ENCODE data around the gene PYDC1.
A peak's percentile ranks its signal among the peaks of the same experiment; 100 is the strongest.
"Not testable (repeated sequence)": the region's sequence is repeated elsewhere in the genome, so short reads cannot be mapped to it uniquely, and the experiment has no call there.

PYDC1 gene

DNA sequence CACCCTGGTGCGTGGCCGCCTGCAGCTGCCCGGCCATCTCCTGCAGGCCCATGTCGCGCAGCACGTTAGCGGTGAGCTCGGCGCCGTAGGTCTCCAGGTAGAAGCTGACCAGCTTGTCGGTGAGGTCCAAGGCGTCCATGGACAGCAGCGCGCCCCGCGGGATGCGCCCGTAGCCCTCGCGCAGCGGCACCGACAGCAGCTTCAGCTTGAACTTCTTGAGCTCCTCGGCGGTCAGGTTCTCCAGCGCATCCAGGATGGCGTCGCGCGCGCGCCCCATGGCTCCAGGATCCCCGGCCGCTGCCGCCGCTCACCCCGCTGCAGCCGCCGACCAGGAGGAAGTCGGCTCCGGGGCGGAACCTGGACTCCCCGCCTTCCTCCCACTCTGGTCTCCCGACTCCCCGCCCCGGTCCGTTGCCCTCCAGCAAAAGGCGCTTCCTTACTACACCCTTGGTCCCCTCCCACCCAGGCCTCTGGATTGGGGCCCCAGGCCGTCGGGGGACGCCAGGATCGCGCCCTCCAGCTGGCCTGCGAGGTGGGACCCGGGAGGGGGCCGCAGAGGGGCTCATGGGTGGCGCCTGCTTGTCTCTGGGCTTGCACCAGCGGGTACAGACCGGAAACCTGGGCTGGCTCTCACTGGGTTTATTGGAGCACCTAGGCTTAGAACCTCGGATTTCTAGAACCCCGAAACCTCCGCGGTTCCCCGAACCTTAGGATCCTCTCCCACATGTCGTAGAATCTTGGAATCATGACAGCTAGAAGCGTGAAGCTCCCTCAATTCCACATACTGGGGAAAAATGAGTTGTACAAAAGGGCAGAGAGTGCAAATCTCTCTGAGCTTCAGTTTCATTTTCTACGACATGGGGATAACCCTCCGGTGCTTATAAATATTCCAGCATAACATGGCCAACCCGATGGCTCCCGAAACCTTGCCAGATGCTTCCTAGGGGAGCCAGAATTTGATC lies 14.2 kb downstream of the PYDC1 start, which contains the start of gene PYCARD:
Gene PYCARD, minus strand, starts transcription at position 347 of the 962 bp plus-strand sequence. Its CDS starts 70 bp downstream, at position 277.
- H3K9me3 ChIP-seq (ENCODE audit: control insufficient read depth, insufficient read depth, low read length), result no peaks in the 10 kb centered on the region
- peaks cover 4% of the 10 kb centered on the region for H3K27me3 ChIP-seq (ENCODE audit: control insufficient read depth, insufficient read depth, low read length)
- H3K4me1 ChIP-seq (ENCODE audit: control insufficient read depth, insufficient read depth, low read length), result peaks cover 4% of the 10 kb centered on the region; the same call in 1 of the 2 replicates
- peak within 1 kb of the TSS; percentile 79 for H3K4me3 ChIP-seq (ENCODE audit: low read depth, low read length)
- peak within 1 kb of the TSS; percentile 26 for H3K27ac ChIP-seq (ENCODE audit: low read depth, low read length)
- H3K9ac ChIP-seq (ENCODE audit: low read depth, low read length), result peak within 1 kb of the TSS; percentile 75; the same call in 1 of the 2 replicates
- H3K36me3 ChIP-seq (ENCODE audit: control insufficient read depth, insufficient read depth, low read length), result peaks cover 8% of the 10 kb centered on the region; the same call in 1 of the 2 replicates

GRCh38 chr16:31201582-31202413 lies 15.1 kb downstream of the PYDC1 start:
- Histone ChIP-seq H3K9ac (ENCODE audit: low read depth, low read length) (peak overlapping the region; percentile 75; the same call in 1 of the 2 replicates), H3K27ac (ENCODE audit: low read depth, low read length) (peak overlapping the region; percentile 26), H3K4me1 (ENCODE audit: control insufficient read depth, insufficient read depth, low read length) (peaks cover 4% of the 10 kb centered on the region; the same call in 1 of the 2 replicates), H3K4me3 (ENCODE audit: low read depth, low read length) (peak overlapping the region; percentile 79), H3K36me3 (ENCODE audit: control insufficient read depth, insufficient read depth, low read length) (peaks cover 15% of the 10 kb centered on the region; the same call in 1 of the 2 replicates), H3K27me3 (ENCODE audit: control insufficient read depth, insufficient read depth, low read length) (peaks cover 4% of the 10 kb centered on the region), H3K9me3 (ENCODE audit: control insufficient read depth, insufficient read depth, low read length) (no peaks in the 10 kb centered on the region)

GRCh38 chr16:31200821-31201568 lies 15.9 kb downstream of the PYDC1 start:
- Histone ChIP-seq H3K9ac (ENCODE audit: low read depth, low read length) (no peak overlapping the region), H3K27ac (ENCODE audit: low read depth, low read length) (peak overlapping the region; percentile 26), H3K4me3 (ENCODE audit: low read depth, low read length) (peak overlapping the region; percentile 79), H3K27me3 (ENCODE audit: control insufficient read depth, insufficient read depth, low read length) (peaks cover 4% of the 10 kb centered on the region), H3K9me3 (ENCODE audit: control insufficient read depth, insufficient read depth, low read length) (no peaks in the 10 kb centered on the region), H3K4me1 (ENCODE audit: control insufficient read depth, insufficient read depth, low read length) (peaks cover 4% of the 10 kb centered on the region; the same call in 1 of the 2 replicates), H3K36me3 (ENCODE audit: control insufficient read depth, insufficient read depth, low read length) (peaks cover 21% of the 10 kb centered on the region)

- not testable (repeated sequence) for H3K4me3 ChIP-seq (ENCODE audit: low read depth, low read length); H3K27me3 ChIP-seq (ENCODE audit: control insufficient read depth, insufficient read depth, low read length); H3K9ac ChIP-seq (ENCODE audit: low read depth, low read length); H3K4me1 ChIP-seq (ENCODE audit: control insufficient read depth, insufficient read depth, low read length); H3K9me3 ChIP-seq (ENCODE audit: control insufficient read depth, insufficient read depth, low read length)
- peaks cover 30% of the 10 kb centered on the region for H3K36me3 ChIP-seq (ENCODE audit: control insufficient read depth, insufficient read depth, low read length)
- peak overlapping the region; percentile 26 for H3K27ac ChIP-seq (ENCODE audit: low read depth, low read length)
Measured at GRCh38 chr16:31200111-31200510, 16.8 kb downstream of the PYDC1 start.

DNA sequence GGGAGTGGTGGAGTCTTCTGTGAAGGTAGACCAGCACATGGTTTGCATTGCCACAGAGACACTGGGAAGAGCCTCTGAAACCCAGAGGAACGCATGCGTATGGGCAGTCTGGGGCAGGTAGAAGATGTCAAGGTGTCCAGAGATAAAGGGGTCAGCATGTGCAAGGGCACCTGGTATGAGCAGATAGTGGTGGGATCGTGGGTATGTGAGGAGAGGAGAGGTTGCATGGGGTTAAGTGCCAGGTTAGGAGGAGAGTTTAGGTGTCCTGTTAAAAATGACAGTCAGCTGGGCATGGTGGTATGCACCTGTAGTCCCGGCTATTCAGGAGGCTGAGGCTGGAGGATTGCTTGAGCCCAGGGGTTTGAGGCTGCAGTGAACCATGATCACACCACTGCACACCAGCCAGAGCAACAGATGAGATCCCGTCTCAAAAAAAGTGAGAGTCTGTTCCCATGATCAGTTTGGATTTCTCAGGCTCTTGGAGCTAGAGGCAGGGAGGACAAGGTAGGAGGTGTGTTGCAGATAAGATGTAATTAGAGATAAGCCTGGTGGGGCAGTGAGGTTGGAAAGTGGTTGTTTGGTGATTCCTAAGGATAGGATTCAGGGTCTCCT lies 17.4 kb downstream of the PYDC1 start:
- H3K9ac ChIP-seq (ENCODE audit: low read depth, low read length), result no peak overlapping the region
- no peak overlapping the region for H3K27ac ChIP-seq (ENCODE audit: low read depth, low read length)
- H3K27me3 ChIP-seq (ENCODE audit: control insufficient read depth, insufficient read depth, low read length), result peaks cover 4% of the 10 kb centered on the region
- H3K4me3 ChIP-seq (ENCODE audit: low read depth, low read length), result no peak overlapping the region
- peaks cover 35% of the 10 kb centered on the region for H3K36me3 ChIP-seq (ENCODE audit: control insufficient read depth, insufficient read depth, low read length)
- H3K9me3 ChIP-seq (ENCODE audit: control insufficient read depth, insufficient read depth, low read length), result no peaks in the 10 kb centered on the region
- peaks cover 4% of the 10 kb centered on the region; the same call in 1 of the 2 replicates for H3K4me1 ChIP-seq (ENCODE audit: control insufficient read depth, insufficient read depth, low read length)

GRCh38 chr16:31198207-31198882 lies 18.6 kb downstream of the PYDC1 start:
- H3K9me3 ChIP-seq (ENCODE audit: control insufficient read depth, insufficient read depth, low read length), result no peaks in the 10 kb centered on the region
- peaks cover 4% of the 10 kb centered on the region; the same call in 1 of the 2 replicates for H3K4me1 ChIP-seq (ENCODE audit: control insufficient read depth, insufficient read depth, low read length)
- peaks cover 47% of the 10 kb centered on the region for H3K36me3 ChIP-seq (ENCODE audit: control insufficient read depth, insufficient read depth, low read length)
- peaks cover 4% of the 10 kb centered on the region for H3K27me3 ChIP-seq (ENCODE audit: control insufficient read depth, insufficient read depth, low read length)
- H3K4me3 ChIP-seq (ENCODE audit: low read depth, low read length), result no peak overlapping the region
- H3K27ac ChIP-seq (ENCODE audit: low read depth, low read length), result no peak overlapping the region
- no peak overlapping the region for H3K9ac ChIP-seq (ENCODE audit: low read depth, low read length)

- H3K9ac ChIP-seq (ENCODE audit: low read depth, low read length), result no peak overlapping the region
- H3K4me1 ChIP-seq (ENCODE audit: control insufficient read depth, insufficient read depth, low read length), result peaks cover 3% of the 10 kb centered on the region; the same call in 1 of the 2 replicates
- H3K9me3 ChIP-seq (ENCODE audit: control insufficient read depth, insufficient read depth, low read length), result no peaks in the 10 kb centered on the region
- H3K27ac ChIP-seq (ENCODE audit: low read depth, low read length), result no peak overlapping the region
- H3K36me3 ChIP-seq (ENCODE audit: control insufficient read depth, insufficient read depth, low read length), result peaks cover 66% of the 10 kb centered on the region
- no peaks in the 10 kb centered on the region for H3K27me3 ChIP-seq (ENCODE audit: control insufficient read depth, insufficient read depth, low read length)
- H3K4me3 ChIP-seq (ENCODE audit: low read depth, low read length), result no peak overlapping the region
Measured at GRCh38 chr16:31196324-31197088, 20.4 kb downstream of the PYDC1 start.

DNA sequence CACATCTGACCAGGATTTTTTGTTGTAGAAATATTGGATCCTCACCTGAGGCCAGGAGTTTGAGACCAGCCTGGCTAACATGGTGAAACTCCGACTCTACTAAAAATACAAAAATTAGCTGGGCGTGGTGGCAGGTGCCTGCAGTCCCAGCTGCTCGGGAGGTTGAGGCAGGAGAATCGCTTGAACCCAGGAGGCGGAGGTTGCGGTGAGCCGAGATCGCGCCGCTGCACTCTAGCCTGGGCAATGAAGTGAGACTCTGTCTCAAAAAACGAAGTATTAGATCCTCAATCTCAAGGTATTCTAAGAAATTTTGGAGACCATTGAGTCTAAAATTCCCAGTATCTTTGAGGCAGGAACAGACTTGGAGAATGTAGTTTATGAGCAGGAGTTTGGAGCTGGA lies 21.1 kb downstream of the PYDC1 start:
- not testable (repeated sequence) for H3K4me1 ChIP-seq (ENCODE audit: control insufficient read depth, insufficient read depth, low read length); H3K27ac ChIP-seq (ENCODE audit: low read depth, low read length)
- peaks cover 72% of the 10 kb centered on the region for H3K36me3 ChIP-seq (ENCODE audit: control insufficient read depth, insufficient read depth, low read length)

GRCh38 chr16:31194898-31195297 lies 22.0 kb downstream of the PYDC1 start:
- H3K9me3 ChIP-seq (ENCODE audit: control insufficient read depth, insufficient read depth, low read length), result no peaks in the 10 kb centered on the region
- H3K27me3 ChIP-seq (ENCODE audit: control insufficient read depth, insufficient read depth, low read length), result no peaks in the 10 kb centered on the region
- H3K9ac ChIP-seq (ENCODE audit: low read depth, low read length), result no peak overlapping the region
- H3K4me3 ChIP-seq (ENCODE audit: low read depth, low read length), result no peak overlapping the region
- peaks cover 82% of the 10 kb centered on the region for H3K36me3 ChIP-seq (ENCODE audit: control insufficient read depth, insufficient read depth, low read length)
- no peak overlapping the region for H3K27ac ChIP-seq (ENCODE audit: low read depth, low read length)
- no peaks in the 10 kb centered on the region for H3K4me1 ChIP-seq (ENCODE audit: control insufficient read depth, insufficient read depth, low read length)

More for the DNA sequence above, 21.1 kb downstream of the PYDC1 start:
- not testable (repeated sequence) for H3K27me3 ChIP-seq (ENCODE audit: control insufficient read depth, insufficient read depth, low read length); H3K4me3 ChIP-seq (ENCODE audit: low read depth, low read length); H3K9me3 ChIP-seq (ENCODE audit: control insufficient read depth, insufficient read depth, low read length); H3K9ac ChIP-seq (ENCODE audit: low read depth, low read length)
